Esophagus mucosa (tissue), 1 donor: ENCODE data around the gene ADGRD1. TPM values are rescaled to one million over a fixed set of nuclear protein-coding genes. Genes with fewer than 3 reads are reported as not detected.

Experiments used
- ATAC-seq: fragments of 200-7000 bp; cut with Tn5 transposase; one replicate; pipeline ENCODE4 v1.9.1; 2020
- total RNA-seq: library from RNA; stranded (reverse); gene quantifications from one replicate; pipeline ENCODE4 v1.2.4, GENCODE V29; 2023
- donor health status: DM: yes; HTN: yes; CAD: no.

The ADGRD1 gene
- total RNA-seq, 1 donor from 2014 or later, result 2.5 TPM

DNA sequence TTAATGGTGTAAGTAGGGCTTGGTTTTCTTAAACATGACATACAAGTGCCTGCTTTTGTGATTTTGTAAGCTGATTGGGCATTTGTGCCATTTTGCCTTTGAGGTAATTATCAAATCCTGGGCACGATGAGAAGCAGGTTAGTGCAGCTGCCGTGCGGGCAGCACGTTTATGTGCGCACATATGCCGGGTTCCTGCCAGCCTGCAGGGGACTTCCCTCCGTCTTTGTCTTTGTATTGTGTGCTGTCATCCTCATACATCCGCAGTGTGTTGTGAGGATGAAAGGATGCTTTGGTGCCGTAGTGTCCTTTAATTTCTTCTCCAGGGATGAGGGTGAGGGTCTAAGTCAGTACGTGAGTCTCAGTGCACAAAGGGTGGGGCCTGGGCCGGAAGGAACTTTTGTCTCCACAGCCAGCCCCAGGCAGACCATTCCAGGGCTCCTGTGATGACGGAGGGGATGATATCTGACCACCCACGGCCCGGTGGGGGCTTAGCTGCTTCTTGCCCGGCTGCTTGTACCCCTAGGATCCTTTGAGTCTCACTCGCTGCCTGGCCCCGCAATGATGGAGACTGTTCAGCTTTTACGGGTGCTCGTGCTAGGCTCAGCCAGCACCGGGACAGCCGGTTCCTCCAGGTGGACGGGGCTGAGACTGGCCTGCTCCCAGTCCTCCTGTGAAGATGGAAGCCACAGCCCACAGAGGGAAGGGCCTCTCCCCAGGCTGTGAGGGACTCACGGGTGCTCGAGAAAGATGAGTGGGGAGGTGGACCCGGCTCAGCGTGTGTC is 54.6 kb downstream of the ADGRD1 start:
- no peak for ATAC-seq

DNA sequence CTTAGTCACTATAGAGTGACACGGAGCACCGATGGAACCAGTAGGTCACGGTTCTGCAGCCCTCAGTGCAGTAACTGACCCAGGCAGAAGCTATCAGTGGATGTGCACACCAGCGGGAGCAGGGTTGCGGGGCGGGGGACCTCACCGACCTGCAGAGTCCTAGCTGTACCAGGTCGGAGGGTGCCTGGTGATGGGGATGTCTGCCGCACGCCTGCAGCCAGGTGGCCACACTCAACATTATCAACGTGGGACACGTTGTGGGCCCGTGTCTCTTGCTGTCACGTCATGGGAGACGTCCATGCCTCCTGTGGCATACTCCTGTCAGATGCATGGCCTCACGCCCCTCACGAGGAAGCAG is 55.2 kb downstream of the ADGRD1 start:
- no peak for ATAC-seq

DNA sequence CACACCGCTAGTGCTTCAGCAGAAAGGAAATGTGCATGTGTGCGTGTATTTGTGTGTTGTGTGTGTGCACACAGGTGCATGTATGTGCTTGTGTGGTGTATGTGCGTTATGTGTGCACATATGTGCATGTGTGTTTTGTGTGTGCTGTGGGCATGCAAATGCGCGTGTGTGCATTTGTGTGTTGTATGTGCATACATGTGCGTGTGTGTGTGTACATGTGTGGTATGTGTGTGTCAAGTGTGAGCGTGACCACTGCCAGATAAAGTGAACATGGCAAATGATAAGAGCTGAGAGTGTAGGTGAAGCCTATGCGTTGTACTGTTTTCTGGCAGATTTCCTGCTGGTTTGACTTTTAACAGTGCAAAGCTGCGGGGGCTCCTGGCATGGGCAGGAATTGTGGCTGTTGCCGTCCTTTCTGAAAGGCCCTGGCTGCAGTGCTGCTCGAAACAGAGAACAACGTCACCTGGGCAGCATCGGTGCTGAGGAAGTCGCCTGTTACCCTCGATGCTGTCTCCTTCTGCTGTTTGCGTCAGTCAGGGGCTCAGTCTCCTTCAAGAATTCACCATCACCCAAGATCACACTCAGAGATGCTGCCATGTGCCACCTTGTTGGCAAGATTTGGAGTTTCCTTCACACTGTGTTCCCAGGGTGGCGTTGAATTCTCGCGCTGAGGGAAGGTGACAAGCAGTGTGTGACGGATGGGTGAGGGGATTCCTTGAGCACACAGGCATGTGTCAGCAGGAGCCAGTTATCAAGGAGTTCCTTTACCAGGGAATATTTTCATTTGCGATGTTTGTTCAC is 56.1 kb downstream of the ADGRD1 start:
- ATAC-seq, result no peak

DNA sequence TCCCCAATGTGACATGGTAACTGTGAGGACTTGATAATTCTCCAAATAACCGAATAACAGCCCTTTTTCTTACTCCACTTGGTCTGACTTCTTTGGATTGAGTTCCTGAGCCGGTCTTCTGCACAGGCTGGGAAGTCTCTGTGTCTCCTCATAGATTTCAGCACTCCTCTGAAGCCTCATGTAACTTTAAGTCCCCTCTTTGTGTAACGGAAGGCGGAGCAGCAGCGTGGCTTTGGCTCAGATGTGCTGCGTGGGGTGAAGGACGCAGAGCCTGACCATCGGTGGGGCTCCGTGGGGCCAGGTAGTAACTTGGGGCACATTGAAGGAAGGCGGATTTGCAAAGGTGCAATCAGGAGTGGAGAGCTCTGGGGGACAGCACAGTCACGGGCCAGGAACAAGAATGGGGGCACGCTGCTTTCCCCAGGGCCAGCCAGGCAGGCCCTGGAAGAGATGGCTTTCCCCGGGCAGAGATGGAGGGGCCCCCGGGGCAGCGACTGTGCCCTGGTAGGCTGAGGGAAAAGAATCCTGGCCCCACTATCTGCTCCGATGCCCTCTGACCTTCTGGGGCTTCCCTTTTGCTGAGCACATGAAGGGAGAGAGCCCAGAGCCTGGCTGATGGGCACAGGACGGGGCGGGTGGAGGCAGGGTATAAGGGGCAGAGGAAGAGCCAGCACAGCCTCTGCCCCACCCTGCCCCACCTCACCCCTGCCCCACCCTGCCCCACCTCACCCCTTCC is 56.9 kb downstream of the ADGRD1 start:
- ATAC-seq, result no peak

DNA sequence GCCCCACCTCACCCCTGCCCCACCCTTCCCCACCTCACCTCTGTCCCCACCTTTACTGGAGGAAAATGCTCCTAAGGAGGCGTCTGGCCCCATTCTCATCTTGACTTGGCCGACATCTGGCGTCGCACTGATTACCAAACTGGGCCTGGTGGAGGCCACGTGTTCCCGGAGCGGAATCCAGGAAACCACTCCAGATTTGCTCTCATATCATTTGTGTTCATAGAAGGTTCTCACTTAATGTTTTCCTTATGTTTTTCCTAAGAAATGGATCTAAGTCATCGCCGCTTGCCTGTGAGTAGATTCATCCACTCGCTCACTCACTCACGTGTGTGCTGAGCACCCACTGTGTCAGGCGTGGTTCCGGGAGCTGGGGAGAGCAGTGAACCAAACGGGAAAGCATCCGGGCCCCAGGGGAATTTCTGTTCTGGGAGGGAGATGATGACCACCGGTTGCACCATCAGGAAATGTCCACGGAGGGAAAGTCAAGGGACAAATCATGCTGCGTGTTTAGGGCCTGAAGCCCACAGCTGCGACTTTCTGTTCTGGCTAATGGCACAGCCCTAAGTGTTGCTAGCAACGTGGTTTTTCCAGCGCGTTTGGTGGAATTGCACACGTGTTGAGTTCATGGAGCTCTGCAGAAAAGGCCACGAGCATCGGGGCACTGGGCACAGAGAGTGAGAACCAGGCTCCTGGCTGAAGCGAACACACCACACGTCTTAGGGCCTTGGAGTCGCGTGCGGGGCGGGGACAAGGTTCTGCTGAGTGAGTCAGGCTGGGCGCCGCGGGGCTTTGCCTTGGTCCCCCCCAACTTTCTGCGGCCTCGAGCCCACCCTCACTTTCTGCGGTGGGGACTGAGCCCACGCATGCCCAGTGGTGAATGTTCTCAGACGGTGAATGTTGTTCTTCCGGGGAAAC is 57.7 kb downstream of the ADGRD1 start:
- no peak for ATAC-seq

DNA sequence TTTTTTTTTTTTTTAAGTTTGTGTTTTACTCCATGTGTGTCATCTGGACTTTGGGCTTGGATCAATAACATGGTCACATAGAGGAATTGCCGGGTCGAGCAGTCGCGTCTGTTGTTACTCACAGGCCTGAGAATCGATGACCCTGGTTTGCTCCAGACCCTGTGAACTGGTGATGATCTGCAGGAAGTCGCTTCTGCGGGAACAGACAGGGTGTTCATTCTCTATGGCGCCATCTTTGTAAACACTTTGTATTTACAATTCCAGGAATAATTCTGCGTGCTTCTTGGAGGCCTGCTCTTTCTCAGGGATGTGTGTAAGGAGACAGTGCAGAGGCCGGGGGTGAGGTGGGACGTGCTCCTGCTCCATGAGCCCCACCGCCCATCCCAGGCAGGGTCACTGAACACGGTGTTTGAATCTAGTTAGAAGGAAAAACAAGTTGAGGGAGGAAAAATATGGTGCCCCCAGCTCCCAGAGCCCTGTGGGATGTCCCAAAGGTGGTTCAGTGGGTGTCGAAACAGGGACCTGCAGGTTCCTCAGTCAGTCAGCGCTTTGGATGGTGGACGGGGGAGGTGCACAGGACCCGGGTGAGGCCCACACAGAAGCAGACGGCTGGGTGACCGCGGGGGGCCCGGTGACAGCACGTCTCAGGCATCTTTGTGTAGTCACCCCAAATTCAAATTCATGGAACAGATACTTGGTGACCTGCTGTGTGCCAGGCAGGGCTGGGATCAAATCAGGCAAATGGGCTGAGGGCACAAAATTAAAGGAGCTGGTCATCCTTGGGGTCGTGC is 58.8 kb downstream of the ADGRD1 start:
- no peak for ATAC-seq

DNA sequence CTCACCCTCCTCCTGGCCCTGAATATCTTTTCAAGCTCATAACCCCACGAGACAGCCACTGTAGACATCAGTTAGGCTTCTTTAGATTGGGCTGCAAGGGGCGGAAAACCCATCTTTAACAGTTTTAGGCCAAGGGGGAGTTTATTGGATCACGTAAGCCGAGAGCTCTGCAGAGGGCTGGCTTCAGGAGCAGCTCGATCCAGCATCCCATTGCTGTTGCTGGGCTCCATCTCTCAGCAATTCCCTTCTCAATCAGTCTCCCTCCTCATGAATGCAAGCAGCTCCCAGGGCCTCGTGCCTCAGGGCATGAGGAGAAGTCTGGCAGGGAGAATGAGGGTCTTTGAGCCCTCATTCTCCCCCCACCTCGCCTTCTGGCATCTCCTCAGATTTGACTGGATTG is 59.4 kb downstream of the ADGRD1 start:
- ATAC-seq, result no peak

DNA sequence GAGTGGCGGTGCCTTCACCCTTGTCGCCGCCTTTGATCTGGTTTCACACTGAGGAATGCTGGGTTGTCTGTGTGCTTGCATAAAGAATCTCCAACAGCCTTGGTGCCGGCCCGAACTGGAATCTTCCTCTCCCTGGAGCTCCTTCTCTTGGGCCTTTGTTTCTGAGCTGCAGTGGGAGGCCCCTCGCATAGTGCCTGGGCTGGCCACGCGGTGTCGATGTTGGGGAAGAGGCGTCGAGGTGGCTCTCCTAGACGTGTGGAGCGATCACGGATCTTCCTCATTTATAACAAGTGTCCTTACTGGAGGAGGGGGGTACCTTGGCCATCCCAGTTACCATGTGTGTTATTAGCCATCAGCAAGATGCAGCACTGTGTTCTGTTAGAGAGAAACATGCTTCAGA is 60.6 kb downstream of the ADGRD1 start:
- no peak for ATAC-seq

DNA sequence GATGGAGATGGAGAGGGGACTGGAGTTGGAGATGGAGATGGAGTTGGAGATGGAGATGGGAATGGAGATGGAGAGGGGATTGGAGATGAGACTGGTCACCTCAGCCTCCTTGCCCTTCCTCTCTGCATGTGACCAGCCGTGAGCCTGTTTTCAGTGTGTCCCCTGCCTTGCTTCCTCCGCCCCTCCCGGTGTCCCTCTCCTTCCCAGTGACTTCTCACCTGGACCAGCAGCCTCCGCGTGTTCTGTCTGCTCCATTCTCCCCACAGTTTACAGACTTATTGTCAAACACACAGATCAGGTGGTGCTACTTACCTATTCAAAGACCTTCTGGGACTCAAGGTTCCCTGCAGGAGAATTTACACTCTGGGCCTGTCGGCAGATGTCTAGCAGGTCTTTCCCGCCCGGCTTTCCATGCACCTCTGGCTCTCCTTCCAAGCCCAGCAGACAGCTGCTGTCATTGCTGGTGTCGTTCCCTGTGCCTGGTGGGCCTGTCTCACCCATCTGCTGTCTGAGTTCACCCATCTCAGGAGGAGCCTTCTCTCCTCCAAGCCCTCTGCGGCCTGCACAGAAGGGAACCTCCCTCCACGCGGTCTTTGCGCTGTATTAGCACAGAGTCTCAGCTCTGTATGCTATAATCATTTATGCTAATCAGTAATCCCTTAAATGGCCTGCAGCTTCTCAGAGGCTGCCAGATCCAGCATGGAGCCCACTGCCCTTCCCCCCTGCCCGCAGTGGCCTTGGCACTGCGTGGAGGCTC is 62.1 kb downstream of the ADGRD1 start:
- no peak for ATAC-seq

DNA sequence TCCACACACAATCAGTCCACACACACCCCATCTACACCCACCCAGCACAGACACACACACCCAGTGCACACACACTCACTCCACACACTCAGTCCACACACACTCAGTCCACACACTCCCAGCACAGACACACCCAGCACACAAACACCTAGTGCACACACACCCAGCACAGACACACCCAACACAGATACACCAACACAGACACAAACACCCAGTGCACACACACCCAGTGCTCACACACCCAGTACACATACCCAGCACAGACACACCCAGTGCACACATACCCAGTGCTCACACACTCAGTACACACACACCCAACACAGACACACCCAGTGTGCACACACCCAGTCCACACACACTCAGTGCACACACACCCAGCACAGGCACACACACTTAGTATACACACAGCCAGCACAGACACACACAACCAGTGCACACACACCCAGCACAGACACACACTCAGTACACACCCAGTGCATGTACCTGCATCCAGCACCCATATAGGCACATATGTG is 63.8 kb downstream of the ADGRD1 start:
- ATAC-seq, result peak; percentile 19

DNA sequence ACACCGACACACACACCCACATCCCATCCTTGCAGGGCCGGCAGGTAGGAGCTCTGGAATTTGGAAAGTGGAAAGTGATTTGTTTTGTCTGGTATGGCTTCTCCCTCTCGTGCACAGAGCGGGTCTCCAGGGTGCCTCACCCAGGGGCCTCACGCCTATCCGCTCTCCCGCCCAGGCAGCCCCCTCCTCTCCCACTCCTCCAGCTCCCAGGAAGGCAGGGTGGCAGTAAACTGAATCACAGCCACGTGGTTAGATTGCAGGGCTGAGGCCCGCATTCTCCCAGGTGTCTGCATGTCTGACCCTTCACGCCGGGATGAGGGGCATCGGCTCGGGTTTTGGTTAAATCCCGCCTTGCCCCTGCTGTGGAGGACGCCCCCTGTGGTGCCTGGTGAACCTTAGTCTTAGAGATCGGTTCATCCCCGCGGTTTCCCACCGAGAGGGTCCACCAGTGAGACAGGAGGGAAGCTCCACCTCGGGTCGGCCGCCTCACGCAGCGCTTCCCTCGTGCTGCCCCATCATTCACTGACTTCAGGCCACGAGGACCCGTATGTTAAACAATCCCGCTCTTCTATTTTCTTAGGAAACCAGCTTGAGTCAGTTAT is 64.4 kb downstream of the ADGRD1 start:
- no peak for ATAC-seq

DNA sequence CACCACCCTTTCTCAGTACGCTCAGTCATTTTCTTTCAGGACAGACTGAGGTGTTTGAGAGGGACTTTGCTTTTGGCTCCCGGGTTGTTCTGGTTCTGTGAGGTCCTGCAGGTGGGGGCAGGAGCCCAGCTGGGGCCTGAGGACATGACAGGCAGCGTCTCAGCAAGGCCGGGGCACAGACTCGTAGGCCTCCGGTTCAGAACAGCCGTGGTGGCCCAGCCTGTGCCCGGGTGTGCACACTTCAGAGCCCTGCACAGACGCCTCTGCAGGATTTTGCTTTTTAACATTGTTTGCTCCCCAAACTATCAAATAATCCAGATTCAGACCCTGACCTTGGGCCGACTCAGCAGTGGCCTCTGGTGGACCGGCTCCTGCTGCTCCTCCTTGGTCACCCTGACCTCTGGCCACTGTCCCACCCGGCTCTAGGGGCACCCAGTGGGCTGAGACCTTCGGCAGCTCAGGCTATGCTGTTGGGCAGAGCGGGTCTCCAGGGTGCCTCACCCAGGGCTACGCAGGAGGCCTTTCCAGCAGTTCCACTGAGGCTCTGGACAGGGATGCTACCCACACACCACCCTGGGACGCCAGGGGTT is 65.2 kb downstream of the ADGRD1 start:
- ATAC-seq, result no peak

DNA sequence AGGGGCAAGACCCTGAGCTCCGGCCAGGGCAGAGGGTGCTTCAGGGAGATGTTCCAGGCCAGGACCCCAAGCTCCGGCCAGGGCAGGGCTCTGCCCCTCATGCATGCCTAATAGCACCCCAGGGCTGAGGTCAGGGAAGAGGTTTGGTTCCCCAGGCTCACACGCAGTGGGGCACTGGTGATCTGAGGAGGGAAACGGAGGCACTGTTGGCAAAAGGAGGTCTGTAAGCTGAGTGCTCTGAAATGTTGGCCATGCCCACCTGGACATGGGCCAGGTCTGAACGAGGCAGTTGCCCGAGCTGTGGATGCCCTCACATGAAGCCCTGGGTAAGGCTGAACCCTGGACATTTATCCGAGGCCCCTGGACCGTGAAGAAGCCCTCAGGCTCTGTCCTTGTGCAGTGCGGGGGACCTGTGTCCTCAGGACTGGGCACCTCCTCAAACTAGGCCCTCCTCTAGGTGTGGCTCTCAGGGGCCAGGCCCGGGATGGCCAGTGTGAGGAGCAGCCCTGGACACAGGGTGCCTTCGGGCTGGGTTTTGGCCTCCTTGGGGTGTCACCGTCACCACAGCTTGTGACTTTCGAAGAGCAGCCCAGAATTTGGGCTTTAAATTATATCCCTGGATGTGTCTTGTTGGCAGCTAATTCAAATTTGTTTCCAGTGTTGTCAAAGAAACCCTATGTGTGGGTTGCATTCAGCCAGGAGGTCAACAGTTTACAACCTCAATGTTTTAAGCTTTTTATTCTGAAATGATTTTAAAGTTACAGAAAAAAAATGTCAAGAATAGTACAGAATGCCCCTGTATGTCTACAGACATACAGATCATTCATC is 66.8 kb downstream of the ADGRD1 start:
- ATAC-seq, result no peak

DNA sequence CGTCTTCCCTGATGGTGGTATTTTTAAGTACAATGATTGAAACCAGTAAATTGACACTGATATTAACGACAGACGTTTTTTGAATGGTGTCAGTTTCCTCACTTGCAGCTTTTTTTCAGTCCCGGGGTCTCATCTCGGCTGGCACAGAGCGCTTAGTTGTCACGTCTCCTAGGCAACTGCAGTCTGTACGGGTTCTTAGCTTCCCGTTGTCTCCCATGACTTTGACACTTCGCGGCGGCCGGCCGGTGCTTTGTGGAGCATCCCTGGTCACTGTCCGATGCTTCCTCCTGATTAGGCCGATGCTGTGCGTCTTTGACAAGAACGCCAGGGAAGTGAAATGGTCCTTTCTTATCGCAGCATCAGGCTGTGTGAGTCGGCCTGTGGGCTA is 67.4 kb downstream of the ADGRD1 start:
- no peak for ATAC-seq

DNA sequence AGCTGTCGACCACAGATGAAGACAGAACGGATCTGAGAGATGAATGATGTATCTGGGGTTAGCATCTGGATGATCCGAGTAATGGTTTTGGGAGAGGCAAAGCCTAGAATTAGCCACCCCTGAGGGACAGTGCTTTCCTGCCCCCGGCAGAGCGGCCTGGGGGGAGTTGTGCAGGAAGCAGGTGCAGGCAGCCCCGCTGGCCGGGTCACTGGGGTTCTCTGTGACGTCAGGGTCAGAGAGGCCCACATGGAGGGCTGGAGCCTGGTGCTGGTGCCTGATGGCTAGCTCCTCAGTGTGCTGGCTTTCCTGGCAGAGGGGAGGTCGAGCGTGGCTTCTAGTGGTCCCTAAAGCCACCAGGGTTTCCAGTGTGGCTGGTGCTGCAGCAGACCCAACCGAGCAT is 70.3 kb downstream of the ADGRD1 start:
- ATAC-seq, result no peak

DNA sequence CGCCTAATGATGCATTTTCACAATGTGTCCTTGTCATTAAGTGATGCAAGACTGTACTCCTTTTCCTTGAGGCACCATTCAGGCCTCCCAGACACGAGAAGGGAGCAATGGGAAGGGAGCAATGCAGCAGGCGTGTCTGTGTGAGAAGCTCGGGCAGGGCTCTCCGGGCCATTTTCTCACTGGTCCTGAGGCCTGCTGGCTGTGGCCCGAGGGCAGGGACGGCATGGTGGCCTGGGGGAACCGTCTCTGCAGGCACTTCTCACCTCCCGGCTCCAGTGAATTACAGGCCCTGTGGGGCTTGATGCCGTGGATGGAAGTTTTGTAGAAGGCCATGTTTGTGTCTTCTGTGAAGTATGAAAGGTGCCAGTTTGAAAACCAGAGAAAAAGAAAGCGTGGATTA is 71.0 kb downstream of the ADGRD1 start:
- ATAC-seq, result no peak

DNA sequence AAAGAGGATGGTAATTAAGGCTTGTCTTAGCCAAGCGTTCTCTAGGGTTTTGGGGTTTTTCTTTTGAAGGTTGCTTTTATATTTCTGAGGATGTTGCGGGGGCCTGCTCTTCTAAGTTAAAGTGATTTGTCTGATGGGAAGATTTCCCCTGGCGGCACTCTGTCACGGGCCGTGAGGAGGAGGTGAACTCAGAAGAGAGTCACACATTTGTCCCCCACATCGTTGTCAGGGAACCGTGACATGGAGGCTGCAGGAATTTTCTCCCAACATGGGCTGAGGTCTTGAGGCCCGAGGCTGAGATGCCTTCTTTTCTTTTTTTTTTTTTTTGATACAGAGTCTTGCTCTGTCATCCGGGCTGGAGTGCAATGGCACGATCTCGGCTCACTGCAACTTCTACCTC is 71.5 kb downstream of the ADGRD1 start:
- no peak for ATAC-seq

DNA sequence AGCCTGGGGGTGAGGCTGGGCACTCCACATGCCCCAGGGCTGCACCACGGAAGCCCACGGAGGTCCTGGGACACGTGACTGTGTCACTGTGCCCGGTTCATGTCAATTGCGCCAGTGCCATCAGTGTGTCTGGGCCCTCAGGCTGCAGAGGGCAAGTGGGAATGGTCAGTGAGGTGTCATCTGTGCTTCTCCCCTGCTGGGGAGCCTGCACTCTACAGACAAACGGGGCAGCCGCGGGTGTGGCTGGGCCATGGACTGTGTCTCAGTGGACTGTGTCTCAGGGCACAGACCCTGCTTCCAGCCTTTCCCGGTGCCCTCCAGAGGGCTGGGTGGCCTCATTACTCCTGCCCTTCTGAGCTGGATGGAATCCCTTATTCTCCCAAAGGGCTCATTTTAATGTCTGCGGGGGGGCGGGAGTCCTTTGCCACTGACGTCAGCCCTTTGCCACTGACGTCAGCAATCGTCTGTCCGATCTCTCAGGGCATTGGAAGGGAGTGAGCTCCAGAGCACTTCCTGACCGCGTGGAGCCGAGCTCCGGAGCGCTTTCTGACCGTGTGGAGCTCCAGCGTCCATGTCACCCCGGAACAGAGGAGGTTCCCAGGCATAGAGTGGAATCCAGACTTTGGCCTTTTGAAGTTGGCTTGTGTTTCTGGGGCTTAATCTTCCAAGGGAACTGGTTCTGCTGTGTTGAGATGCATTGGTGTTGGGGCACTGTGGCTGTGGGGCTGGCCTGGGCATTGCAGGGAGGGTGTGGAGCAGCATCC is 72.4 kb downstream of the ADGRD1 start:
- no peak for ATAC-seq
